B cell (primary cell): ENCODE measurements around the gene DCLK1. TPM values are rescaled to one million over a fixed set of nuclear protein-coding genes. Genes with fewer than 3 reads are reported as not detected.

Experiments
- ATAC-seq: fragments of 200-7000 bp; cut with Tn5 transposase; one replicate; pipeline ENCODE4 v1.10.0; 2021; ENCODE audit warnings: low read depth, mild to moderate bottlenecking, moderate number of reproducible peaks, moderate library complexity
- CTCF ChIA-PET: fragments of 350-600 bp; sonication (Branson Sonifier 250); formaldehyde crosslinking; loops from one replicate; lab custom pipeline; 2021; ENCODE audit warnings: antibody characterized with exemption, inconsistent platforms; lab: Charles Lee
- POLR2A ChIA-PET: fragments of 350-600 bp; sonication (Branson Sonifier 250); formaldehyde crosslinking; loops from one replicate; lab custom pipeline; 2021; ENCODE audit warnings: antibody characterized with exemption; lab: Charles Lee
- DNase-seq: peaks from one replicate; pipeline ENCODE4 v3.0.0; 2013
- H2AFZ ChIP-seq: 2 replicates; pipeline ENCODE4 v1.6.1; 2012; ENCODE audit warnings: mild to moderate bottlenecking, low read depth, low read length; ENCODE audit not compliant: insufficient read depth, poor library complexity, severe bottlenecking
- H3K27ac ChIP-seq, 2 donors: 1 replicate in 1 of 2; 2 replicates in 1 of 2; pipeline ENCODE4 v1.5.1; 2012 to 2013; ENCODE audit warnings: low read length in 2 of 2, mild to moderate bottlenecking in 2 of 2, moderate library complexity in 1 of 2
- H3K27me3 ChIP-seq, 4 experiments: fragments of 200-600 bp in 1 of 4; sonication (generic) in 1 of 4; replicated peaks in 1 of 4; 1 replicate in 2 of 4; 2 replicates in 2 of 4; pipeline versions ENCODE4 v1.6.1 to v1.7.0; 2013 to 2016; ENCODE audit warnings: low read length in 3 of 4, mild to moderate bottlenecking in 2 of 4, mixed read lengths in 1 of 4, moderate library complexity in 1 of 4; ENCODE audit not compliant: insufficient read depth in 4 of 4, control insufficient read depth in 3 of 4; ENCODE audit errors: control extremely low read depth in 1 of 4
- H3K36me3 ChIP-seq, 2 experiments: replicated peaks in 1 of 2; 1 replicate in 1 of 2; 2 replicates in 1 of 2; pipeline versions ENCODE4 v1.6.1 to v1.7.1; 2013; ENCODE audit warnings: low read length in 1 of 2; ENCODE audit not compliant: insufficient read depth in 2 of 2, control insufficient read depth in 1 of 2; ENCODE audit errors: control extremely low read depth in 1 of 2, extremely low read depth in 1 of 2
- H3K4me1 ChIP-seq, 2 donors: fragments of 200-600 bp in 1 of 2; sonication (generic) in 1 of 2; 1 replicate in 1 of 2; 2 replicates in 1 of 2; pipeline versions ENCODE4 v1.5.1 to v1.6.1; 2013 to 2017; ENCODE audit warnings: low read length in 2 of 2; ENCODE audit not compliant: control insufficient read depth in 2 of 2, insufficient read depth in 2 of 2
- H3K4me2 ChIP-seq: replicated peaks from 2 replicates; pipeline ENCODE3; 2012; ENCODE audit warnings: mild to moderate bottlenecking, low read depth, low read length; ENCODE audit not compliant: poor library complexity, severe bottlenecking
- H3K4me3 ChIP-seq, 5 experiments: fragments of 200-600 bp in 1 of 5; sonication (generic) in 1 of 5; 1 replicate in 3 of 5; 2 replicates in 2 of 5; pipeline versions ENCODE4 v1.5.1 to v1.7.0; 2011 to 2016; ENCODE audit warnings: low read length in 4 of 5, mild to moderate bottlenecking in 4 of 5, low read depth in 2 of 5, control low read depth in 1 of 5, moderate library complexity in 1 of 5; ENCODE audit not compliant: insufficient read depth in 1 of 5; ENCODE audit errors: control extremely low read depth in 1 of 5, extremely low read depth in 1 of 5
- H3K79me2 ChIP-seq: fragments of 200-600 bp; sonication (generic); one replicate; pipeline ENCODE4 v1.6.0; 2016; ENCODE audit warnings: low read length; ENCODE audit not compliant: control insufficient read depth, insufficient read depth
- H3K9ac ChIP-seq: fragments of 200-600 bp; sonication (generic); 2 replicates; pipeline ENCODE4 v1.6.1; 2017; ENCODE audit warnings: mild to moderate bottlenecking, low read length, moderate library complexity
- H3K9me3 ChIP-seq, 3 donors: one replicate each; pipeline versions ENCODE4 v1.6.1 to v1.7.1; 2013; ENCODE audit warnings: low read length in 2 of 3; ENCODE audit not compliant: control insufficient read depth in 2 of 3, insufficient read depth in 1 of 3; ENCODE audit errors: control extremely low read depth in 1 of 3
- H4K20me1 ChIP-seq: 2 replicates; pipeline ENCODE4 v1.6.0; 2012; ENCODE audit warnings: mild to moderate bottlenecking, low read length; ENCODE audit not compliant: insufficient read depth, control insufficient read depth, poor library complexity, severe bottlenecking
- H3K27ac Mint-ChIP-seq: one replicate; pipeline ENCODE4 v1.8.0; 2021; ENCODE audit warnings: mixed read lengths
- H3K27me3 Mint-ChIP-seq: one replicate; pipeline ENCODE4 v1.8.0; 2021; ENCODE audit warnings: mixed read lengths
- H3K4me1 Mint-ChIP-seq: one replicate; pipeline ENCODE4 v1.8.0; 2021; ENCODE audit warnings: mixed read lengths
- H3K4me3 Mint-ChIP-seq: one replicate; pipeline ENCODE4 v1.8.0; 2021; ENCODE audit warnings: mixed read lengths
- H3K9me3 Mint-ChIP-seq: one replicate; pipeline ENCODE4 v1.8.0; 2022; ENCODE audit warnings: mixed read lengths; ENCODE audit not compliant: insufficient read depth
- CTCF ChIP-seq: fragments of 200-600 bp; IDR thresholded peaks from one replicate; pipeline ENCODE4 v1.8.0; 2022; ENCODE audit warnings: antibody characterized with exemption, mild to moderate bottlenecking
- EZH2 ChIP-seq: IDR thresholded peaks from 2 replicates; pipeline ENCODE4 v1.6.1; 2012; ENCODE audit warnings: borderline replicate concordance, low read depth, mild to moderate bottlenecking, moderate library complexity, low read length; ENCODE audit not compliant: insufficient read depth, poor library complexity, severe bottlenecking
- WGBS: methylation state at CpG from one replicate; pipeline ENCODE4 v1.1.5; 2013; ENCODE audit warnings: missing lambda C conversion rate; ENCODE audit not compliant: insufficient coverage; 5-methylcytosine and 5-hydroxymethylcytosine counted together
- intact Hi-C: fragments of 100-400 bp; cut with micrococcal nuclease; formaldehyde crosslinking; loops from one replicate; pipeline ENCODE4 v1.10.0; 2022
- polyA plus RNA-seq: library from polyadenylated mRNA; depleted of rRNA; stranded (reverse); fragments of >200 nt; gene quantifications from 2 replicates; pipeline ENCODE4 v1.2.3, GENCODE V29; 2012
- total RNA-seq, 2 donors: library from RNA; stranded (reverse); fragments of 120-200 nt in 1 of 2; gene quantifications; 1 replicate in 1 of 2; 2 replicates in 1 of 2; pipeline versions ENCODE4 v1.2.3 to v1.2.4, GENCODE V29; 2013 to 2022

DCLK1 gene
- total and polyA plus RNA-seq, 2 donors (not counting 1 experiment from before 2014, with no cell fraction given) = not detected

GRCh38 chr13:35909837-35910540 lies 221.2 kb downstream of the DCLK1 start:
- Histone ChIP-seq H3K9ac (no peak overlapping the region), H3K9me3 (peaks cover 0 to 17% (median 0%) of the 10 kb centered on the region in 3 donors), H3K4me1 (no peaks in the 10 kb centered on the region), H3K4me3 (no peak overlapping the region), H3K79me2 (no peaks in the 10 kb centered on the region), H2AFZ (no peak overlapping the region), H3K27ac (no peak overlapping the region), H3K4me2 (no peak overlapping the region), H3K36me3 (no peaks in the 10 kb centered on the region), H3K27me3 (no peaks in the 10 kb centered on the region), H4K20me1 (no peaks in the 10 kb centered on the region)
- no peak for TF ChIP-seq CTCF
- TF ChIP-seq EZH2 = no peak
- Mint-ChIP-seq H3K4me3 (no peak overlapping the region), H3K27me3 (no peaks in the 10 kb centered on the region), H3K27ac (no peak overlapping the region), H3K9me3 (peaks cover 3% of the 10 kb centered on the region), H3K4me1 (no peaks in the 10 kb centered on the region)
- no peak for ATAC-seq
- CTCF ChIA-PET = no interaction called here
- POLR2A ChIA-PET = no interaction called here
- intact Hi-C loops = no loop called here
- 80% methylated on average over 4 of the region's 8 CpGs for WGBS
- no peak for DNase-seq

- H3K9me3 Mint-ChIP-seq = peaks cover 3% of the 10 kb centered on the region
- no peak overlapping the region for H3K4me3 Mint-ChIP-seq
- no peak overlapping the region for H3K4me2 ChIP-seq
- H3K27ac Mint-ChIP-seq = no peak overlapping the region
- no peaks in the 10 kb centered on the region for H3K36me3 ChIP-seq
- DNase-seq (no peak), ATAC-seq (no peak)
- no peak overlapping the region for H3K9ac ChIP-seq
- H3K4me1 Mint-ChIP-seq = no peaks in the 10 kb centered on the region
- no peaks in the 10 kb centered on the region for H3K79me2 ChIP-seq
- no peak overlapping the region for H3K27ac ChIP-seq
- intact Hi-C loops = no loop called here
- no peaks in the 10 kb centered on the region for H3K4me1 ChIP-seq
- WGBS = no CpG with 5 or more reads among the region's 4 CpGs
- no peaks in the 10 kb centered on the region for H3K27me3 ChIP-seq
- no peak overlapping the region for H3K4me3 ChIP-seq
- CTCF ChIA-PET = no interaction called here
- H4K20me1 ChIP-seq = no peaks in the 10 kb centered on the region
- no peak overlapping the region for H2AFZ ChIP-seq
- H3K27me3 Mint-ChIP-seq = no peaks in the 10 kb centered on the region
- POLR2A ChIA-PET = no interaction called here
- TF ChIP-seq CTCF (no peak), EZH2 (no peak)
- peaks cover 0 to 17% (median 0%) of the 10 kb centered on the region in 3 donors for H3K9me3 ChIP-seq
Observed at GRCh38 chr13:35909091-35909490, 222.1 kb downstream of the DCLK1 start.
